GM18909 (cell line): ENCODE results near the gene TP53I11.

ENCODE experiments used
- ATAC-seq: cut with Tn5 transposase; IDR thresholded peaks from one replicate; pipeline ENCODE4 v1.9.1; 2021; ENCODE audit warnings: mild to moderate bottlenecking; ENCODE audit not compliant: unreplicated experiment, poor library complexity

The TP53I11 gene

DNA sequence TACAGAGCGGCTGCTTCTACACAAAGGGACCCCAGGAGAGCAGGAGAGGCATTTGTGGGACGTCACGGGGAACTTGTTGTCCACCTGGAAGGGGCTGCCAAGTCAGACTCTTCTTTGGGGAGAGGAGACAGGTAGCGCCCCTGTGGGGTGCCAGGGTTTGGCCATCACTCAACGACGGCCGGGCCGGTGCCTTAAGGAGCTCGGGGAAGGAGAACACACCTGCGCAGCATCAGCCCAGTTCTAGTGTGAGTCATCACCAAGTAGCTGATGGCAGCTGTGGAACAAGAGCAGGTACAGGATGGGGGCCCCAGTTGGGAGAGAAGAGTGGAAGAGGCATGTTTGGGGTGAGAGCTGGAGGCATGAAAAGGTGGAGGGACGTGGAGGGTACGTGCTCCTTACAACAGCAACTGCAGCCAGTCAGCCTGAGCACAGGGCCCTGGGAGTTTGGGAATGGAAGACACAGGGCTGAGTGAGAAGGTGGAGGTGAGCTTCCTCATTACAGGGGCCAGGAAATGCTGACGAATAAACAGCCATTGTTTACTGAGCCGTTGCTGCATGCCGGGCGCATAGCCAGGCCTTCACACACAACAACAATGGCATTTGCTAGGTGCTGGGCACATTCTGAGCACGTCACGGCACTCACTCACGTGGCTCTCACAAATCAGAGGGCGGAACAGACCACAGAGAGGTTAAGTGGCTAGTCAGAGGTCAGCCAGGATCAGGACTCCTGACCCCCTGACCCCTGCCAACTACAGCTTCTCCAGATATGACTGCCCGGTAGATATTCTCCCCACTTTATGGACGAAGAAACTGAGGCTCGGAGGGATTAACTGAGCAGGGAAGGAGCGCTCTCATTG lies 29.1 kb upstream of the TP53I11 start:
- ATAC-seq: no peak

DNA sequence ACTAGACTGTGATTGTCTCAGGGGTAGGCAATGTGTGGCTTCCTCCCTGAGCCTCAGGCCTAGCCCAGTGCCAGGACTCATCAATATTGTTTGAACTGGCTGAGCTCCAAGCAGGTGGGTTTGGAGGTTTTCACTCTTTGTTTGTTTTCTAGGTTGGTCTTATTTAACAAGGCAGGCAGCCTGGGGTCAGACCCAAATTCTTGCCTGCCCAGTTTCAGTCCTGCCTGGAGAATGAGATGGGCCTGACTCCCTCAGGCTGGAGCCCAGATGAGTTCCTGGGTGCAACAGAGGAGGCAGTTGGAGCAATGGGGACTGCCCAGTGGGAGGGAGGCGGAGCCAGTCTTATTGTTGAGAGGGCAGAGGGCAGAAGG lies 28.3 kb upstream of the TP53I11 start:
- no peak for ATAC-seq

DNA sequence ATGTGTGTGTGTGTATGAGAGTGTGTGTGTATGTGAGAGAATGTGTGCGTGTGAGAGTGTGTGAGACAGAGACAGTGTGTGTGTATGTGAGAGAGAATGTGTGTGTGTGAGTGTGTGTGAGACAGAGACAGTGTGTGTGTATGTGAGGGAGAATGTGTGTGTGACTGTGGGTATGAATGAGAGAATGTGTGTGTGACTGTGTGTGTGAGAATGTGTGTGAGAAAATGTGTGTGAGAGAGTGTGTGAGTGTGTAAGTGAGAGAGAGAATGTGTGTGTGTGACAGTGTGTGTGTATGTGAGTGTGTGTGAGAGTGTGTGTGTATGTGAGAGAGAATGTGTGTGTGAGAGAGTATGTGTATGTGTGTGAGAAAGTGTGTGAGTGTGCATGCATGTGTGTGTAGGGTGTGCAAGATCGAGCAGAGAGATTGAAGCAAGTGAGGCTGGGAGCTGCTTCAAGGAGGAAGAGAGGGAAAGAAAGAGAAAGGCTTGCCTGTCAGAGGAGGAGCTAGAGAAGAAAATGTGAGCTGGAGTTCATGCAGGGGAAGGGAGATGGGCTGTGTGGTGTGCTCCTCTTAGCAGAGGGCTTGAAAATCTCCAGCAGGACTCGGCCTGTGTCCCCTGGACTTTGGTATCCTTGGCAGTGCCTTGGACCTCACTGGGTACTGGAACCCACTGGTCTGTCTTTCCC lies 27.7 kb upstream of the TP53I11 start:
- ATAC-seq: no peak

DNA sequence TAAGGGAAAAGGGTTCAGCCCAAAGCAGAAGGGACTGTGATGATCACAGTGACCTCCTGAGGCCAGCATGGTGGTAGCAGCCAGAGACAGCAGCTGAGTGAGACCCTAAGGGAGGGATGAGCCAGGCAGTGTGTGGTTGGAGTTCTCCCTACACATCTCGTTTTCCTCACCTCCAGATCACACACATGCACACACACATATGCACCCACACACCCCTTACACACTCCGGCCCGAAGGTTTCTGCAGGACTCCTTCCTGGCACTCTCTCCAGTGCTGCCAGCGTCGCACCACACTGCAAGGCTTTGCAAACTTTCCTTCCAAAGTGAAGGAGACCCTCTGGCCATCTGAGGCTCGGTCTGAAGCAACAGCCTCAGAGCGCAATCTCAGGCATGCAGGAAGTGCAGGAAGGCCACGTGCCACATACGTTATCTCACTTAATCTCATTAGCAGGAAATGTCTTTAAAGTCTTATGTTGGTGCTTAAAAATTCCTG lies 26.9 kb upstream of the TP53I11 start:
- ATAC-seq: no peak

GRCh38 chr11:44976576-44976975 lies 25.9 kb upstream of the TP53I11 start:
- ATAC-seq: no peak

GRCh38 chr11:44974402-44975000 lies 23.8 kb upstream of the TP53I11 start:
- ATAC-seq: no peak

GRCh38 chr11:44973632-44974401 lies 23.1 kb upstream of the TP53I11 start:
- ATAC-seq: no peak

DNA sequence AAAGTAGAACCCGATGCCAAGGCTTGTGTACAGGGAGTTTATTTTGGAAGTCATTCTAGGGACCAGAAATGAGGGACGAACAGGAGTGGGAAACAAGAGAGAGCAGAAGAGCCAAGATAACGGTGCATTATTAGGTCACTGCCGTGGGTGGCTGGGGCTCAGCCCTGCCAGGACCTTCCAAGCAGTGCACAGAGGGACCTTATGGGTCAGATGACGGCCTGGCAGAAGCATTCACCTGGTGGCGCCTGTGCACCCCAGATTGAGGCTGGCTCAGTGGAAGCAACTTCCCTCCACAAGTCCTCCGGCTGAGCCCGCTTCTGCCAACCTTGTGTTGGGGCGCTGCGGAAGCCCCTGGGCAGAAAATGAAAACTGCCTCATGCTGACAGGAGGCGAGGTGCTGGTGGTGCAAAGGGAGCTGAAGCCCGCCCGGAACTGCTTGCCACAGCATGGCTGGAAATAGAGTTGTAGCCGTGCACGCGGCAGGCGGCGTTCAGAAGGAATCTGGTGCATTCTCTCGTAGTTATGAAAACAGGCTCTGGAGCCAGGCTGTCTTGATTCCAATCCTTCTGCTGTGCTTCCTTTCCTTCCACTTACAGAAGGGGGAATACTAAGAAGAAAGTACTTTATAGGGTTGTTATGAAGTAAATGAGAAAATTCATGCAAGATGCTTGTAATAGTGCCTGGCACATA lies 22.2 kb upstream of the TP53I11 start:
- no peak for ATAC-seq

- ATAC-seq: no peak
These were observed 20.5 kb upstream of the TP53I11 start for GRCh38 chr11:44971185-44971584.

DNA sequence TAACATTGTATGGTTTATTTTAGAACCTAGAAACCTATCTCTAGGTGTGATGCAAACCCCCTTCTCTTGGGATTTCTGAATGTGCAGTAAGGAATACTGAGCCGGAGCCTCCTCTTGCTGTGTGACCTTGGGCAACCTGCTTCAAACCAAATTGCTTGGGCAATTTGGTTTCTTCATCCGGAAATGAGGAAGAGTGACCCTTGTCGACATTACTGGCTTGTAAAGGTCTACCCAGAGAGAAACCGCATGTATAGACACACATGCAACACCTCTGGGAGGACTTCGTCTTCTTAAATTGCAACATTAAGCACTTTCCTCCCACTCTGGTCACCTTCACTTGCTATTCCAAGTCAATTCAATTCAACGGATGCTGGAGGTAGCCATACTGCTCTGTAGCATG lies 19.6 kb upstream of the TP53I11 start:
- no peak for ATAC-seq

DNA sequence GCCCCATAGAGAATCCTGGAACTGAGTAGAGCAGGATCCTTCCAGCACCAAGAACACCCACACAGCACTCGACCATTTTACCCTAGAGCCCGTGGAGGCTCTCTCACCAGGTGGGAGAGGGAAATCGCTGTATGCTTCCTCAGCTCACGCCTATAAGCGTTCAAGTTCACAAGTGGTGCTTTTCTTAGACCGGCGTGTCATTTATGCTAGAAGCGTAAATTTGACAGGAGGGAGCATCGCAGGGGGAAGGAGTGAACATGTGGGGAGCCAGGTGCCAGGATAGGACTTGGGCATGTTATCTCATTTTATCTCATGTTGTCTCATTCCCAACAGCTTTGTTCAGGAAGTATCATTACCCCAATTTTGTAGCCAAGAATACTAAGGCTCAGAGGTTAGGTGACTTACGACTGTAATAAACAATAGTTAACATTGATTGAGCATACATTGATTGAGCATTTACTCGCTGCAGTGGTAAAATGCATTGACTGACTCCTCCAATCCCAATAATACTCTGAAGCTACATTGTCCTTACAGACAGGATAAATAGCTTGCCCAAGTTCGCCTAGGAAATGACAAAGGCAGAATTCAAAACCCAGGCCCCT lies 19.1 kb upstream of the TP53I11 start:
- no peak for ATAC-seq

- no peak for ATAC-seq
These were observed 17.8 kb upstream of the TP53I11 start for GRCh38 chr11:44968510-44968909.

DNA sequence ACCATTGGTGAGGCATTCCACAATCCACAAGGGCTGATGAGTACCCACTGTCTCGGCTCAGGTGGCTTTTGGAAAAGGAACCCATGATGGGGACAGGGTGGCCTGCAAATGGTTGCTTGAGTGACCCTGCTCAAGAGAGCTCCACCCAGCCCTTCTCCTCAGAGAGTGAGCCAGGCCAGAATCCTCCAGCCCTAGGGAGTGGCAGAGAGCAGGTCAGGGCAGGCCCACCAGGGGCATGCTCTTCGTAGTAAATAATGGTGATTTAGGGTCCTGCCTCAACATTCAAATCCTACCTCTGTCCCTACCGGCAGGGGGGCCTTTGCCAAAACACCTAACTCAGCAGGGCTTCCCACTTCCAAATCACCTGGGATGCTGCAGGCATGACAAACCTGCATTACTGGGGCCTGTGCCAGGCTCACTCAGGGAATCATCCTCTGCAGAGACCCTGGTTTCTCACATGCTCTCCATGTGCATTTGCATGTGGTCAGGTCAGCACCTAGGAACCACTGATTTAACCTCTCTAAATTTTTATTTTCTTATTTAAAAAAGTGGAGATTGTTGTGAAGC lies 17.3 kb upstream of the TP53I11 start:
- ATAC-seq: no peak

DNA sequence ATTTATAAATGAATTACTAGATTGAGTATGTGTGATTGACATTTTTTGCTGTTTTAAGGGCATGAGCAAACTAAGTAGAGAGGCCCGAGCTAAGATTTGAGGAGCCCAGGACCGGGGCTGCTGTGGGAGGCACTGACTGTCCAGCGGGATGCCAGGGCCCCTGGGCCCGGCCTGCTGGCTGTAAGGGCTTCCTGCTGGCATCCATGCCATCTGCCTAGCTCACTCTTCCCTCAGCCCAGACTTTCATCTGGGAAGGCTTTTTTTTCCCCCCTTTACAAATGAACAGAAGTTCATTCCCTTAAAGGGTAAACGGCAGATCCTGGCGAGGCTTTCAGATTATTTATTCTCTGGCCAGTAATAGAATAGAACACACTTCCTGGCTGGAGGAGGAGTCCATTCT lies 16.0 kb upstream of the TP53I11 start:
- no peak for ATAC-seq

- no peak for ATAC-seq
These were observed 14.0 kb upstream of the TP53I11 start for GRCh38 chr11:44964526-44965209.

GRCh38 chr11:44963948-44964347 lies 13.3 kb upstream of the TP53I11 start:
- ATAC-seq: no peak

DNA sequence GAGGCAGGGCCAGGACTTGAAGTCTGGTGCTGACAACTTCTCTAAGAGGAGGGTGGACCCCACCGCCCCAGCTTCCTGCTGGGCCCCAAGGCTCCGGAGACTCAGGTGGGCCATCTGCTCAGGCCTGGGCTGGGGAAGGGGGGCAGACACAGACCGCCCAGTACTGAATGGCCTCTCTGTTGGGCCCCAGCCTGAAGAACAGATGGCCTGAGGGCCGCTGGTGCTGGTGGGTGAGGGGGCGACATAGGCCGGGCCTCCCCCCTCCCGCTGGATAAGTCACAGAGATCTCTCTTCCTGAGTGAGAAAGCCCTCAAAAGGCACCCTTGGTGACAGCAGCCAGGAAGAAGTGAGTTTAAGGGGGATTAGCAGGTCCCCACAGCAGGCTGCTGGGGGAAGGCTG lies 12.5 kb upstream of the TP53I11 start:
- ATAC-seq: no peak

GRCh38 chr11:44962464-44962863 lies 11.8 kb upstream of the TP53I11 start:
- ATAC-seq: no peak
